Upper lobe of left lung (tissue), 6 donors: ENCODE results near the gene LGALS7B. TPM values are rescaled to one million over a fixed set of nuclear protein-coding genes. Genes with fewer than 3 reads are reported as not detected.
"Not testable (repeated sequence)": the region's sequence is repeated elsewhere in the genome, so short reads cannot be mapped to it uniquely, and the experiment has no call there.

Experiments used
- ATAC-seq, 2 donors: fragments of 200-7000 bp; cut with Tn5 transposase; one replicate each; pipeline ENCODE4 v1.9.1; 2022; ENCODE audit warnings: mild to moderate bottlenecking in 2 of 2, moderate library complexity in 2 of 2; ENCODE audit not compliant: low FRiP score in 2 of 2
- DNase-seq, 2 donors: peaks; one replicate each; pipeline ENCODE4 v3.0.0-alpha.2; 2019 to 2020
- H3K27ac ChIP-seq, 4 donors: fragments of 200-600 bp; sonication (generic); one replicate each; pipeline ENCODE4 v1.5.1; 2016 to 2019
- H3K27me3 ChIP-seq, 4 donors: fragments of 200-600 bp; sonication (generic); one replicate each; pipeline ENCODE4 v1.5.1; 2017 to 2019
- H3K36me3 ChIP-seq, 4 donors: fragments of 200-600 bp; sonication (generic); one replicate each; pipeline ENCODE4 v1.5.1; 2016 to 2019
- H3K4me1 ChIP-seq, 4 donors: fragments of 200-600 bp; sonication (generic); one replicate each; pipeline ENCODE4 v1.5.1; 2018 to 2019
- H3K4me3 ChIP-seq, 4 donors: fragments of 200-600 bp; sonication (generic); one replicate each; pipeline ENCODE4 v1.5.1; 2017 to 2019; ENCODE audit warnings: mild to moderate bottlenecking in 2 of 4, moderate library complexity in 1 of 4
- H3K9me3 ChIP-seq, 4 donors: fragments of 200-600 bp; sonication (generic); one replicate each; pipeline ENCODE4 v1.5.1; 2018 to 2019
- EP300 ChIP-seq, 4 donors: sonication (generic); formaldehyde crosslinking; IDR thresholded peaks; one replicate each; pipeline ENCODE4 v1.5.1; 2017; ENCODE audit warnings: antibody characterized with exemption in 4 of 4, control low read depth in 2 of 4
- POLR2A ChIP-seq, 4 donors: fragments of 450-650 bp; IDR thresholded peaks; one replicate each; pipeline ENCODE4 v1.5.1; 2016 to 2017; ENCODE audit warnings: antibody characterized with exemption in 4 of 4, mild to moderate bottlenecking in 2 of 4
- POLR2AphosphoS5 ChIP-seq, 2 donors: sonication (generic); formaldehyde crosslinking; IDR thresholded peaks; one replicate each; pipeline ENCODE4 v1.5.1; 2017; ENCODE audit warnings: antibody characterized with exemption in 2 of 2
- WGBS, 2 donors: methylation state at CpG; one replicate each; pipeline ENCODE4 v1.1.5; 2017 to 2018; 5-methylcytosine and 5-hydroxymethylcytosine counted together
- total RNA-seq, 6 donors: library from RNA; depleted of rRNA in 4 of 6; stranded (reverse); fragments of >200 nt in 4 of 6; gene quantifications; one replicate each; pipeline versions ENCODE4 v1.1.0 to v1.2.1, GENCODE V29; 2016 to 2021
- TF ChIP-seq, protein P1 (sequence below), 6 experiments: fragments of 450-650 bp in 4 of 6; fragments of 200-600 bp in 2 of 6; sonication (generic) in 2 of 6; IDR thresholded peaks; one replicate each; pipeline ENCODE4 v1.5.1; 2016 to 2019; ENCODE audit warnings: antibody characterized with exemption in 6 of 6
- donor health status: DM: no; HTN: no; CAD: no; lungs with moderate emphysema.
- donor health status: DM: no; HTN: yes; CAD: no; lungs with severe emphysema.

Gene LGALS7B
- total RNA-seq, 6 donors from 2014 or later: 12.4 TPM; not detected in 5

DNA sequence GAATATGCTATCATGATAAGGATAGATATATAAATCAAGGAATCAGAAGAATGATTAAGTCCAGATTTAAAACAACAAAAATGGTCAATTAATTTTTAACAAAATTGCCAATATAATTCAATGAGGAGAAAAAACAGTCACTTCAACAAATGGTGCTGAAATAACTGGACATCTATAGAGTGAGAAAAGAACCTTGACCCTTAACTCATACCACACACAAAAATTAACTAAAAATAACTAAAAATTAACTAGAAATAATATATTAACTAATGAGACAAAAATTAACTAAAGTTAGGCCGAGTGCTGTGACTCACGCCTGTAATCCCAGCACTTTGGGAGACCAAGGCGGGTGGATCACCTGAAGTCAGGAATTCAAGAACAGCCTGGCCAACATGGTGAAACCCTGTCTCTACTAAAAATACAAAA is 25.2 kb upstream of the LGALS7B start:
- no peaks in the 10 kb centered on the region for H3K9me3 ChIP-seq
- ATAC-seq (no peak), DNase-seq (no peak)
- TF ChIP-seq POLR2A (IDR thresholded peaks at IDR 0.05): no peak
- no peak for TF ChIP-seq EP300 (IDR thresholded peaks at IDR 0.05)
- H3K4me1 ChIP-seq: peaks cover 0 to 4% (median 0%) of the 10 kb centered on the region in 4 donors
- no peak overlapping the region for H3K27ac ChIP-seq
- no peak overlapping the region for H3K4me3 ChIP-seq
- no peaks in the 10 kb centered on the region for H3K36me3 ChIP-seq
- 89% methylated on average over 3 of the region's 3 CpGs for WGBS, 2 donors
- H3K27me3 ChIP-seq: no peaks in the 10 kb centered on the region

DNA sequence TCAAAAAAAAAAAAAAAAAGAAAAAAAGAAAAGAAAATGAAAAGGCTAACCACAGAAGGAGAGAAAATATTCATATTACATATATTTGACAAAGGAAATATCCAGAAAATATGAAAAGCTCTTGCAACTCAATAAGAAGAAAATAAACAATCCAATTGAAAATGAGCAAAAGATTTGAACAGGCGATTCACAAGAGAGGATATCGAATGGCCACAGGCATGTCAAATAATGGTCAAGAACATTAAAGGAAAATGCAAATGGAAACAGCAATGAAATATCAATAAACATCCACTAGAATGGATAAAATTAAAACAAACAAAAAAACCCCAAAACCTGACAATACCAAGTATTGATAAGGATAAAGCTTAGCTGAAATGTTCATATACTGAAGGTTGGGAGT is 23.8 kb upstream of the LGALS7B start:
- Histone ChIP-seq H3K4me3 (no peak overlapping the region), H3K9me3 (no peaks in the 10 kb centered on the region), H3K4me1 (peaks cover 4 to 11% (median 9%) of the 10 kb centered on the region in 4 donors), H3K36me3 (no peaks in the 10 kb centered on the region), H3K27ac (no peak overlapping the region), H3K27me3 (no peaks in the 10 kb centered on the region)
- no peak for ATAC-seq
- no peak for TF ChIP-seq EP300 (IDR thresholded peaks at IDR 0.05)
- no peak for TF ChIP-seq POLR2AphosphoS5 (IDR thresholded peaks at IDR 0.05)
- TF ChIP-seq, protein P1, sequence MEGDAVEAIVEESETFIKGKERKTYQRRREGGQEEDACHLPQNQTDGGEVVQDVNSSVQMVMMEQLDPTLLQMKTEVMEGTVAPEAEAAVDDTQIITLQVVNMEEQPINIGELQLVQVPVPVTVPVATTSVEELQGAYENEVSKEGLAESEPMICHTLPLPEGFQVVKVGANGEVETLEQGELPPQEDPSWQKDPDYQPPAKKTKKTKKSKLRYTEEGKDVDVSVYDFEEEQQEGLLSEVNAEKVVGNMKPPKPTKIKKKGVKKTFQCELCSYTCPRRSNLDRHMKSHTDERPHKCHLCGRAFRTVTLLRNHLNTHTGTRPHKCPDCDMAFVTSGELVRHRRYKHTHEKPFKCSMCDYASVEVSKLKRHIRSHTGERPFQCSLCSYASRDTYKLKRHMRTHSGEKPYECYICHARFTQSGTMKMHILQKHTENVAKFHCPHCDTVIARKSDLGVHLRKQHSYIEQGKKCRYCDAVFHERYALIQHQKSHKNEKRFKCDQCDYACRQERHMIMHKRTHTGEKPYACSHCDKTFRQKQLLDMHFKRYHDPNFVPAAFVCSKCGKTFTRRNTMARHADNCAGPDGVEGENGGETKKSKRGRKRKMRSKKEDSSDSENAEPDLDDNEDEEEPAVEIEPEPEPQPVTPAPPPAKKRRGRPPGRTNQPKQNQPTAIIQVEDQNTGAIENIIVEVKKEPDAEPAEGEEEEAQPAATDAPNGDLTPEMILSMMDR (IDR thresholded peaks at IDR 0.05): no peak
- TF ChIP-seq POLR2A (IDR thresholded peaks at IDR 0.05): no peak
- DNase-seq: no peak
- 99 to 100% methylated on average over 2 of the region's 2 CpGs for WGBS, 2 donors

DNA sequence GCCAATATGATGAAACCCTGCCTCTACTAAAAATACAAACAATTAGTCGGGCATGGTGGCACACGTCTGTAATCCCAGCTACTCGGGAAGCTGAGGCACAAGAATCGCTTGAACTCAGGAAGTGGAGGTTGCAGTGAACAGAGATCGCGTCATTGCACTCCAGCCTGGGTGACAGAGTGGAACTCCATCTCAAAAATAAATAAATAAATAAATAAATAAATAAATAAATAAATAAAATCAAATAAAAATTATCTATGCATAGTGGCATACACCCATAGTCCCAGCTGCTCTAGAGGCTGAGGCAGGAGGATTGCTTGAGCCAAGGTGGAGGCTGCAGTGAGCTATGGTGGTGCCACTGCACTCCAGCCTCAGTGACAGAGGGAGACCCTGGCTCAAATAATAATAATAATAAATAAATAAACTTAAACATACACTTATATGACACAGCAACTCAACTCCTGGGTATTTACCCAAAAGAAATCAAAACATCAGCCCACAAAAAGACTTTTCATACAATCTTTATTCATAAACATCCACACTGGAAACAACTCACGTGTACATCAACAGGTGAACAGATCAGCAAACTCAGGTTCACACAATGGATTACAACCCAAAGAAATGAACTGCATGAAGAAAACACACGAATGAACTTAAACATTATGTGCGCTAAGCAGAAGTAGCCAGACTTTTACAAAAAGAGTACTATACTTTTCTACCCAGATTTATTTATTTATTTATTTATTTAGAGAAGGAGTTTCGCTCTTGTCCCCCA is 22.5 kb upstream of the LGALS7B start:
- ATAC-seq (no peak), DNase-seq (no peak)
- Histone ChIP-seq H3K36me3 (no peaks in the 10 kb centered on the region), H3K4me3 (no peak overlapping the region), H3K27me3 (no peaks in the 10 kb centered on the region), H3K9me3 (no peaks in the 10 kb centered on the region), H3K4me1 (peaks cover 4 to 11% (median 9%) of the 10 kb centered on the region in 4 donors), H3K27ac (no peak overlapping the region)
- WGBS, 2 donors: 87 to 94% methylated on average over 10 of the region's 10 CpGs
- no peak for TF ChIP-seq POLR2AphosphoS5 (IDR thresholded peaks at IDR 0.05)
- TF ChIP-seq EP300 (IDR thresholded peaks at IDR 0.05): no peak
- no peak for TF ChIP-seq POLR2A (IDR thresholded peaks at IDR 0.05)
- TF ChIP-seq, protein P1 (IDR thresholded peaks at IDR 0.05): no peak

DNA sequence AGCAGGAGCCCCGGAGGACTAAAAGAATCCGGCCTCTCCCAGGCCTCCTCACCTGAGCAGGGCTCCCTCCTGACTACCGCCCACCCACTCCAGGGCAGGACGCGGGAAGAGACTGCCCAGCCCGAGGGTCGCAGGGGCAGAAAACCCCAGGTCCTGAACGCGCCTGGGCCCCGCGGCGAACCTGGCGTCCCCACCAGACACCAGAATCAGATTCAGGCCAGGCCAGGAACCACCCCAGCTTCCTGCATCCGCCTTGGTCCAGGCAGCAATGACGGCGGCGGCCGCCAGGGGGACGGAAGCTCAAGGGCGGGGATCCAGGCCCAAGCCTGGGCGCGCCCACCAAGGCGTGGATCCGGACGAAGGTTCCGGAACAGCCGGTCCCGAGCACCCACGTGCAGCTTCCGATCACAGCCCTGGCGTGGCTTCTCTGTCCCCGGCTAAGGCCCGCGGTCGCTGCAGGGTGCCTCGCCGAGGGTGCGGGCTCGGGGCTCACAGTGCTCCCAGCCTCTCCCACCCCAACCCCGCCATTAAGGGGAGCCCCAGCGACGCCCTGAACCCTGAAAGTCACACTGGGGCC is 19.3 kb upstream of the LGALS7B start:
- H3K4me3 ChIP-seq: peak overlapping the region in 3 of 4 donors; percentile 38 to 51 (median 45)
- ATAC-seq: peak; percentile 94
- no peaks in the 10 kb centered on the region for H3K9me3 ChIP-seq
- peaks cover 4 to 11% (median 9%) of the 10 kb centered on the region in 4 donors for H3K4me1 ChIP-seq
- peak overlapping the region; percentile 54 to 79 (median 73) for H3K27ac ChIP-seq
- DNase-seq: peak; percentile 94 to 99
- no peaks in the 10 kb centered on the region for H3K27me3 ChIP-seq
- WGBS, 2 donors: 21 to 83% methylated on average over 3 to 17 of the region's 42 CpGs
- TF ChIP-seq POLR2AphosphoS5 (IDR thresholded peaks at IDR 0.05): peak; percentile 79 to 88
- peak in 1 of 4 donors; percentile 53 for TF ChIP-seq POLR2A (IDR thresholded peaks at IDR 0.05)
- TF ChIP-seq, protein P1 (IDR thresholded peaks at IDR 0.05): peak; percentile 79 to 99 (median 98)
- TF ChIP-seq EP300 (IDR thresholded peaks at IDR 0.05): peak in 2 of 4 donors; percentile 79 to 84
- H3K36me3 ChIP-seq: no peaks in the 10 kb centered on the region

DNA sequence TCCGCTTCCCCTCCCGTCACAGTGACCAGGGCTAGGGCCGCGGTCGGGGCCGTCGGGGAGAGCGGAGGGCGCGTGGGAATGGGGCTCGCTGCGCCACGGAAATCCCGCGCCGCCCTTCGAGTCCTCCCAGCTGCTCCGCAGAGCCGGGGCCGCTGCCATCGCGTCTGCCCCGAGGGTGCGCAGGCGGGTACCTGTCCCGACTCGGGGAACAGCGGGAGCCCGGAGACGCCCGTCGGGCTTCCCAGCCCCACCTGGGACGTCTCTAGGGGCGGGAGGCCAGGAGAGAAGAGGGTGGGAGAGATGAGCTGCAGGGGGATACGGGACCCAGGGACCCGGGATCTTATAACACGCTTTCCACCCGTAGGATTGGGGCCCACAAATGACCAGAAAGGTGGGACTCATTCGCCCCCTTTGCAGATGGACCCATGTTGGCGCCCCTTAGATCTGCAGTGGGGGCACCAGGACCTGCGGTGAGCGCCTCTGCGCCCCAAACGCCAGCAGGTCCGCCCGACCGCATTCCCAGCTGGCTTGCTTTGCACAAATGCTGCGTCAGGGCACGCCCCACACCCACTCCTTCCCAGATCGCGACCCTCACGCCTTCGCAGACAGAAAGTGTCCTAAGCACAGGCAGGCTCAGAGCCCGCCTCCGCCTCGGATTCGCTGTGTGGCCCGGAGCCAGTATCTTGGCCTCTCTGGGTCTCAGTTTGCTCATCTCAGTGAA is 18.6 kb upstream of the LGALS7B start:
- peak; percentile 1 to 57 for ATAC-seq
- H3K4me1 ChIP-seq: peaks cover 4 to 11% (median 9%) of the 10 kb centered on the region in 4 donors
- not testable (repeated sequence) for H3K27me3 ChIP-seq, H3K36me3 ChIP-seq, DNase-seq, H3K9me3 ChIP-seq
- H3K4me3 ChIP-seq: peak overlapping the region in 3 of 4 donors; percentile 38 to 51 (median 45)
- WGBS, 2 donors: no CpG with 5 or more reads among the region's 58 CpGs
- peak overlapping the region in 3 of 4 donors; percentile 54 to 78 (median 68) for H3K27ac ChIP-seq

DNA sequence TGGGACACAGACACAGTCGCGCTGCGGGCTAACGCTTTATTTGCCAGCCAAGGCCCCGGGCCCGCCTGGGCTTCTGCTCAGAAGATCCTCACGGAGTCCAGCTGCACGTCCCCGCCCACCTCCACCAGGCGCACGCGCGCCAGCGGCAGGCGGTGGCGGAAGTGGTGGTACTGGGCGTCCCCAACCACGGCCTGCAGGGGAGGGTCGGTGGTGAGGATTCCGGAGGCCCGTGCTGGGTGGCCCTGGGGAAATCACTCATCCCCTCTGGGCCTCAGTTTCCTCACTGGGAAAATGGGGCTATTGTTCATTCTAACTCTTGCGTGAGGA is 18.1 kb upstream of the LGALS7B start:
- not testable (repeated sequence) for H3K9me3 ChIP-seq, H3K27ac ChIP-seq, DNase-seq, H3K27me3 ChIP-seq, H3K36me3 ChIP-seq
- Histone ChIP-seq H3K4me3 (peak overlapping the region in 1 of 4 donors; percentile 21), H3K4me1 (peaks cover 4 to 11% (median 9%) of the 10 kb centered on the region in 4 donors)
- WGBS, 2 donors: 67 to 73% methylated on average over 1 of the region's 22 CpGs
- peak; percentile 87 to 96 for ATAC-seq

DNA sequence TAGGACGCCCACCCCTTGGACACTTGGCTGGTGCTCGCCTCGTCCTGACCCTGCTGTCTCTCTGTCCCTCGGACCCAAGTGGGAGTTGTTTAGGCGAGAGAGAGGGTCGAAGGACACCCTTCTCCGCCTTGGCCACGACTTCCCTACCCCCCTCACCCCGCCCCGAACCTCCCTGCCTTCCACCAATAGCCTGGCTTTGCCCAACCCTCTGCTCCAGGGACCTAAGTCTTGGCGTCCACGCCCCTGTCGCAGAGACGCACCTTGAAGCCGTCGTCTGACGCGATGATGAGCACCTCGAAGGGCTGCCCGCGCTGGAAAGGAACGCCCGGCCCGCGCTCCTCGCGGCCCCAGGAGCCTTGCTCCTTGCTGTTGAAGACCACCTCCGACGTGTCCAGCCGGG is 17.4 kb upstream of the LGALS7B start:
- H3K27me3 ChIP-seq, H3K27ac ChIP-seq, H3K4me3 ChIP-seq, ATAC-seq, DNase-seq, H3K9me3 ChIP-seq, H3K36me3 ChIP-seq: not testable (repeated sequence)
- H3K4me1 ChIP-seq: peaks cover 4 to 11% (median 9%) of the 10 kb centered on the region in 4 donors
- WGBS, 2 donors: no CpG with 5 or more reads among the region's 30 CpGs
